Measurements from ENCODE around the gene SLC8A3. TPM values are rescaled to one million over a fixed set of nuclear protein-coding genes. Genes with fewer than 3 reads are reported as not detected.

Gene SLC8A3
- total RNA-seq, 1 donor from 2014 or later: 0.43 TPM

- no peak for TF ChIP-seq CTCF (IDR thresholded peaks at IDR 0.05; ENCODE audit: unreplicated experiment)
- Mint-ChIP-seq H3K4me3 (ENCODE audit: low read depth) (no peak overlapping the region), H3K27me3 (no peaks in the 10 kb centered on the region), H3K9me3 (ENCODE audit: low read depth) (no peaks in the 10 kb centered on the region), H3K27ac (no peak overlapping the region), H3K36me3 (ENCODE audit: insufficient read depth) (no peaks in the 10 kb centered on the region), H3K4me1 (ENCODE audit: low read depth) (peaks cover 17% of the 10 kb centered on the region)
- no peak for DNase-seq (ENCODE audit: low spot score, unreplicated experiment)
Observed at GRCh38 chr14:69997849-69998248, 190.9 kb downstream of the SLC8A3 start.

GRCh38 chr14:69996216-69996615 lies 192.5 kb downstream of the SLC8A3 start:
- H3K36me3 Mint-ChIP-seq (ENCODE audit: insufficient read depth): no peaks in the 10 kb centered on the region
- no peak for TF ChIP-seq CTCF (IDR thresholded peaks at IDR 0.05; ENCODE audit: unreplicated experiment)
- H3K4me3 Mint-ChIP-seq (ENCODE audit: low read depth): no peak overlapping the region
- no peak for DNase-seq (ENCODE audit: low spot score, unreplicated experiment)
- no peaks in the 10 kb centered on the region for H3K27me3 Mint-ChIP-seq
- no peaks in the 10 kb centered on the region for H3K9me3 Mint-ChIP-seq (ENCODE audit: low read depth)
- H3K4me1 Mint-ChIP-seq (ENCODE audit: low read depth): peaks cover 17% of the 10 kb centered on the region
- H3K27ac Mint-ChIP-seq: no peak overlapping the region

Other genes with a start within 250 kb of the SLC8A3 start
- gene COX16, start 170.7 kb upstream of the SLC8A3 start, total RNA-seq: 58.7 and 63.0 TPM in 2 replicates
- gene SYNJ2BP, start 228.1 kb upstream of the SLC8A3 start, total RNA-seq: 39.8 and 43.1 TPM in 2 replicates